HG03064 (cell line): ENCODE results near the gene TRPC4.
"Not testable (repeated sequence)": the region's sequence is repeated elsewhere in the genome, so short reads cannot be mapped to it uniquely, and the experiment has no call there.

ENCODE experiments used
- ATAC-seq: cut with Tn5 transposase; IDR thresholded peaks from one replicate; pipeline ENCODE4 v1.9.1; 2021; ENCODE audit warnings: low read depth; ENCODE audit not compliant: unreplicated experiment

TRPC4 gene

GRCh38 chr13:37835392-37835791 lies 34.2 kb downstream of the TRPC4 start:
- no peak for ATAC-seq

DNA sequence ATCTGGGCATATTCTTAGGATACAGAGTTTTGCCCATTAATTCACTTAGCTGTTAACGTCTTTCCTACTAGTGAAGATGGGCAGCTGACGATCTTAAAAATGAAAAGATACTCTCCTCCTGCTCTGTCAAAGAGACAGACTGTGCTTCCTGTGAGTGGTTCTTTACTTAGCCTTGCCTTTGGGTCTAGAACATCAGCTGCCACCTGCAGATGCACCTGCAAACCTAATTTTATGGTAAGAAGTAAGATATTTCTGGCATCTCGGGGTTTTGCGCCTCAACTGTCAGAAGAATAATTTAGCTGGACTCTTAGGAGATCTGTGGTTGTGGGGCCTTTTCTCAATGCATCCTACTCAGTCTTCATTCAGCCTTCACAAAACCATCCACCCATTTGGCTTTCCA lies 36.2 kb downstream of the TRPC4 start:
- ATAC-seq, result no peak

GRCh38 chr13:37816276-37816675 lies 53.3 kb downstream of the TRPC4 start:
- no peak for ATAC-seq

GRCh38 chr13:37811441-37811840 lies 58.1 kb downstream of the TRPC4 start:
- ATAC-seq, result no peak

- no peak for ATAC-seq
These were observed 62.9 kb downstream of the TRPC4 start for GRCh38 chr13:37806666-37807065.

DNA sequence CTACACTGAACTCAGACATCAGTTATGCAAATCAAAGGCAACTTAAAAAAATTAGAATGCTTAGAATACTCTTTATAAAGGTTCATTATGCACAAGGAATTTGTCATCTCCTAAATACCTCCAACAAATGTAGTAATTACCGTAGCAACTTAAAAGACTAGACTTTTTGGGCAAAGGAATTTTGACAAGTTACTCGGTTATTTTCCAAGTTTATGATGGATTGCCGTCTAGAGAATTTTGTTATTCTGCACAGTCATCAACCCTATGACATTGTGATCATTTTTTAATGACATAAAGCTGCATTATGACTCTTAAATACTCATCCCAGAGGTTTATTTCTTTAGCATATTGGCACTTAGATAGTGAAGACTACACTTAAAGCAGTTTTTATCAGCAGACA lies 71.9 kb downstream of the TRPC4 start:
- ATAC-seq, result no peak

- ATAC-seq, result not testable (repeated sequence)
These were observed 72.8 kb downstream of the TRPC4 start for GRCh38 chr13:37796795-37797194.

DNA sequence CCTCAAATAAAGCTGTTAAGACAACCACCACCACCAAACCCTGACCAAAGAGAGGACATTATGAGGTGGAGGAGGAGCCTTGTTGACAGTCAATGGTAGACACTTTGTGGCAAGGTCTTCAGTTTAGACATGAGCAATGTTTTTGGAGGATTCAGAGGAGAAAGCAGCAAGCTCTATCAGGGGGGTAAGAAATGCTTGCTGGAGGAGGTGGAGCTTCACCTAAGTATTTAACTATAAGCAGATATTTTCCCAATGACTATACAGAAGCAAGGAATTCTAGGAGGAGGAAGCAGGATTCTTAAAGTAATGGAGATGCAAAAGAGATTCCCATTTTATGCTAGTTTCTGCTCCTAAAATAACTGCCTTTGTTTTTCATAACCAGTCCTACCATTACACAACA lies 74.2 kb downstream of the TRPC4 start:
- ATAC-seq, result no peak

- no peak for ATAC-seq
These were observed 77.9 kb downstream of the TRPC4 start for GRCh38 chr13:37791699-37792098.

DNA sequence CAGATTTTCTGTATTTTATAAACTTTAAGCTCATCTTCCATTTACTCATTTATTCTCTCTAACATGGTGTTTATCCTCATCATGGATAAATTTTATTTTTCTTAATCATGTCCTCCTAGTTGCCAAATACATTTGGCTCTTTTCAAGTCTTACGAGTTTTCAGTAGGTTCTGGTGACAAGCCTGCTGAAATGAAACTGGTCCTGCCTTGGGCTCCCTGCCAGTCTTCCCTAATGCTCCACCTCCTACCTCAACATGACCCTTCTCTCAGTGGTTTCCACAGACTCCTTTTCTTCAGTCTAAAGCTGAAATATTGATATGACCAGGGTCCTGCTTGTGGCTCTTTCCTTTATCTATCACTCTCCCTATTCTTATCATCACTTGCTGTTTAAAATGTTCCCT lies 81.2 kb downstream of the TRPC4 start:
- no peak for ATAC-seq

DNA sequence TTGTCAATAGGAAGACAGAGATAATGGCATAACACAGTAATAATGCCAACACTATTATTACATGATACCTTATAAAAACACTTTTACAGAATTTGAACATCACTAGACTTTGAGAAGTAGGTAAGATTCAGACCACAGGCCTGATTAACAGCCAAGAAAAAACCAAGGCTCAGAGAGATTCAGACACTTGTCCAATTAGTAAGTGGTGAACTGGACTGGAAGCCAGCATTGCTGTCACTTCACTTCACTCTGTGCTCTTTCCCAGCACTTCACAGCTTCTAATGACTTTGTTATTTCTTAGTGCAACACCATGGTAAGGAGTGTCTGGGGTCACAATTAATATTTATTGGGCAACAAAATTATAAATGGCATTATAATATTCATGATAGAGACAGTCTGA lies 91.9 kb downstream of the TRPC4 start:
- no peak for ATAC-seq

DNA sequence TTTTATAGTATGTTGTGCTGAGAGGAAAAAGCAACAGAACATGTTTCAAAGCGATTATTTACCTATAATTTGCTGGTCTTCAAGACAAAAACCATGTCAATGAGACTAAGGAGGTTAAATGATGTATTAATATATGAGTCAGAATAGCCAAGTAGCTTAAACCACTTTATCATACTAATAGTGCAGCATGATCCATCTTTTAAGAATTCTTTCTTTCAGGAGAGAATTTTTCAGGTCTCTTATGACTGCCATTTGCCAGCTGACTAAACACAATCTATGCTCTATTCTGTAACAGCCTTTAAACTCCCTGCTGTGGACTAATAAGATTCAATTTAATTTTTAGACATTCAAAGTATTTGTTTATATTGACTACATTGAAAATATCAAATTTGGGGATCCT lies 93.7 kb downstream of the TRPC4 start:
- no peak for ATAC-seq

GRCh38 chr13:37772644-37773043 lies 96.9 kb downstream of the TRPC4 start:
- no peak for ATAC-seq

DNA sequence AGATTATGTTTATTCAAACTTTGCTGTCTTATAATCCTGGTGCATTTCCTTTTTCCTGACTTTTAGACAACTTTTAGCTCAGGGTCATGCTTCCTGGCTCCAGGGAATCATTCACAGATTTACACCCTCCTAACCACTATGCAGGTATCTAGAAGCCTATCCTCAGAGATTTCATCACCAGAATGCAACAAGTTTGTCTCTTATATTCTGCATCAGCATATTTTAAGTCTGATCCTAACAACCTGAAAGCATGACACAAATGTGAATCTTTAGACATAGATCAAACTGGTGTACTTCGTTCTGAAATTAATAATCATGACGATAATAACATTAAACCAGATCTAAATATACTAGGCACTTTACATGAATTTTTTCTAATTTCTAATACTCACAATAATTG lies 100.0 kb downstream of the TRPC4 start:
- no peak for ATAC-seq

DNA sequence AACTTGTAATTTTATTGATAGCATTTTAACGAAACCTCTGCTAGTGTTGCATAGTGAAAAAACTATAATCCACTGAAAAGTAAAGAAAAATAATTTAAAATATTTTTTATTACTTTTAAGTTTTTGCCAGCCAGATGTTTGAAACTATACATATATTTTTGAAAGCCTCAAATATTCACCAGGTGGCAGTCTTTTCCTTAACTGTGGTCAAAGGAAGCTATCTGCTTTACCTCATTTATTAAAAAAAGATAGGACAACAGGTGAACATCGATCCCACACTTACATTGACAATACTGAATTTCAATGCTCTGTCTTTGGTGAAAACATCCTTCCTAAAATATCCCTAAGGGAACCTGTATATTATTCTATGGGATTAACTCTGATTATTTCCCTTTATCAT lies 100.5 kb downstream of the TRPC4 start:
- ATAC-seq, result no peak

GRCh38 chr13:37766502-37766901 lies 103.1 kb downstream of the TRPC4 start:
- no peak for ATAC-seq

- ATAC-seq, result no peak
These were observed 114.2 kb downstream of the TRPC4 start for GRCh38 chr13:37755349-37755748.

DNA sequence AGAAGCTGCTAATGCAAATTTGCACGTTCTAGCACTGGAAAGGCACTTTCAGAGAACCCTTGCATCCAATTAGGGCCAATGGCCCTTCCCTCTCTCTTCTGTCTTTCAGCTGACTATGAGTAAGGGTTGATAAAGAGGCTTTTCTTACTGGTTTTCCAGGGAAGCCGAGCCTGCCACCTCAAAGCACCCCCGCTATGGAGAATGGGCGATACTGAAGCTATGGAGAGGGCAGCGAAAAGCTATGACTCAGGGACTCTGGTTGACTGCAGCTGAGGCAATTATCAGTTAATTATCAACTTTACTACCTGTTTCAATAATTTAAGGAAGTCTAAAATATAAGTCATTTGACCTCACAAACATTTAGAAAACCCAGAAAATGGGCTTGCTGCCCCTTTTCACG lies 115.8 kb downstream of the TRPC4 start:
- ATAC-seq, result no peak

DNA sequence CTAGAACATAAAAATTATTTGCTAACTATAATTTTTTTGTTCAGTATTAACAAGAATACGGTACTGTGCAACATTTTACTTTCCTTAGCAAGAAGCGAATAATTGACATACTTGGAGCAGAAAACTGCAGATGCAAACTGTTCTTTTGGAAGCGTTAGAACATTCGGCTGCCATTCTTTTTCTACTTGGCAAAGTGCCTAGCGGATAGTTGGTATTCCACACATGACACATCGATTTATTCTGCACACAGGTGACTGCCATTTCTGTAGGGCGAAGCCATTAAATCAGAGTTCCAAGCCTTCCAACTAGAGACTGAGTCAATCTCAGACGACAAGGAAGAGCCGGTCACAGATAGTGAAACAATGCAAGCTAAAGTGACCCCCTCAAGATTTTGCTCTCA lies 117.4 kb downstream of the TRPC4 start:
- no peak for ATAC-seq

- no peak for ATAC-seq
These were observed 118.5 kb downstream of the TRPC4 start for GRCh38 chr13:37751025-37751424.

DNA sequence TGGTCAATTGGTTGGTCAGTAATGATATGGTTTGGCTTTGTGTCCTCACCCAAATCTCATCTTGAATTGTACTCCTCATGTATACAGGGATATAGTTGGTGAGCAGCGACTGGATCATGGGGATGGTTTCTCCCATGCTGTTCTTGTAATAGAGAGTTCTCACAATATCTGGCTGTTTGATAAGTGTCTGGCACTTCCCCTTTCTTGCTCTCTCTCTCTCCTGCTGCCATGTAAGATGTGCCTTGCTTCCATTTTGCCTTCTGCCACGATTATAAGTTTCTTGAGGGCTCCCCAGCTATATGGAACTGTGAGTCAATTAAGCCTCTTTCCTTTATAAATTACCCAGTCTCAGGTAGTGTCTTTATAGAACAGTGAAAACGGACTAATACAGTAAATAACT lies 120.7 kb downstream of the TRPC4 start:
- ATAC-seq, result no peak

- no peak for ATAC-seq
These were observed 122.4 kb downstream of the TRPC4 start for GRCh38 chr13:37747071-37747612.

GRCh38 chr13:37741536-37741935 lies 128.0 kb downstream of the TRPC4 start:
- ATAC-seq, result no peak
